GM21367 (cell line): ENCODE results near the gene MB.

Experiments
- ATAC-seq: cut with Tn5 transposase; IDR thresholded peaks from one replicate; pipeline ENCODE4 v1.9.1; 2021; ENCODE audit not compliant: unreplicated experiment

The MB gene

GRCh38 chr22:35597692-35598395, 19.3 kb downstream of the MB start:
- no peak for ATAC-seq

- ATAC-seq, result no peak
These were observed 20.3 kb downstream of the MB start for GRCh38 chr22:35596821-35597220.

- ATAC-seq, result no peak
These were observed 22.4 kb downstream of the MB start for GRCh38 chr22:35594686-35595085.

- ATAC-seq, result no peak
These were observed 23.1 kb downstream of the MB start for GRCh38 chr22:35593891-35594470.

- no peak for ATAC-seq
These were observed 23.8 kb downstream of the MB start for GRCh38 chr22:35593071-35593890.

GRCh38 chr22:35592418-35592967, 24.6 kb downstream of the MB start:
- no peak for ATAC-seq

- ATAC-seq, result no peak
These were observed 25.3 kb downstream of the MB start for GRCh38 chr22:35591714-35592417.

GRCh38 chr22:35590634-35591295, 26.4 kb downstream of the MB start:
- no peak for ATAC-seq

GRCh38 chr22:35589756-35590093, 27.4 kb downstream of the MB start:
- ATAC-seq, result no peak

- ATAC-seq, result no peak
These were observed 27.9 kb downstream of the MB start for GRCh38 chr22:35589071-35589755.

GRCh38 chr22:35587896-35588295, 29.2 kb downstream of the MB start:
- ATAC-seq, result no peak

- ATAC-seq, result no peak
These were observed 29.7 kb downstream of the MB start for GRCh38 chr22:35587447-35587870.

- ATAC-seq, result no peak
These were observed 30.4 kb downstream of the MB start for GRCh38 chr22:35586771-35587170.

- no peak for ATAC-seq
These were observed 34.1 kb downstream of the MB start for GRCh38 chr22:35582861-35583670.

- ATAC-seq, result no peak
These were observed 34.8 kb downstream of the MB start for GRCh38 chr22:35582218-35582860.

- ATAC-seq, result no peak
These were observed 36.1 kb downstream of the MB start for GRCh38 chr22:35581023-35581413.

- no peak for ATAC-seq
These were observed 36.6 kb downstream of the MB start for GRCh38 chr22:35580351-35581022.

- no peak for ATAC-seq
These were observed 38.1 kb downstream of the MB start for GRCh38 chr22:35578836-35579575.
